Measurements from ENCODE around the gene MPPED1.

The MPPED1 gene

GRCh38 chr22:43411040-43411868 is 560 bp upstream of the MPPED1 start:
- no peak overlapping the region for H3K4me2 ChIP-seq (ENCODE audit: low read depth, low read length, poor library complexity, severe bottlenecking)
- H3K27me3 ChIP-seq (ENCODE audit: low read length) = no peaks in the 10 kb centered on the region
- no peak overlapping the region for H3K27ac ChIP-seq (ENCODE audit: low read depth, low read length)

GRCh38 chr22:43412808-43413795 is 1.3 kb downstream of the MPPED1 start:
- Histone ChIP-seq H3F3A (ENCODE audit: insufficient read depth) (no peaks in the 10 kb centered on the region), H3K4me2 (ENCODE audit: low read depth, low read length, poor library complexity, severe bottlenecking) (no peak overlapping the region), H3K27me3 (ENCODE audit: low read length) (no peaks in the 10 kb centered on the region), H3K9ac (ENCODE audit: low read length) (no peak overlapping the region), H3K79me2 (ENCODE audit: insufficient read depth, low read length) (no peaks in the 10 kb centered on the region), H3K36me3 (ENCODE audit: low read length) (no peaks in the 10 kb centered on the region), H3K27ac (ENCODE audit: low read depth, low read length) (no peak overlapping the region), H4K20me1 (ENCODE audit: low read depth, low read length) (no peaks in the 10 kb centered on the region), H3K9me2 (replicated peaks; ENCODE audit: insufficient read depth, low read length) (no peaks in the 10 kb centered on the region), H2AFZ (ENCODE audit: low read depth, low read length, severe bottlenecking) (no peak overlapping the region), H3K4me3 (ENCODE audit: insufficient read depth, low read length, poor library complexity, severe bottlenecking) (no peak overlapping the region), H3K9me3 (ENCODE audit: insufficient read depth, low read length) (no peaks in the 10 kb centered on the region)
- no peak for TF ChIP-seq EZH2phosphoT487 (conservative IDR thresholded peaks at IDR 0.05; ENCODE audit: low read length)
- no peak for TF ChIP-seq CTCF (IDR thresholded peaks at IDR 0.05; ENCODE audit: insufficient read depth, low read length, poor library complexity, severe bottlenecking)

More at GRCh38 chr22:43411040-43411868, 560 bp upstream of the MPPED1 start:
- no peaks in the 10 kb centered on the region for H3F3A ChIP-seq (ENCODE audit: insufficient read depth)
- H3K4me3 ChIP-seq (ENCODE audit: insufficient read depth, low read length, poor library complexity, severe bottlenecking) = no peak overlapping the region
- H3K9ac ChIP-seq (ENCODE audit: low read length) = no peak overlapping the region
- H3K36me3 ChIP-seq (ENCODE audit: low read length) = no peaks in the 10 kb centered on the region
- no peaks in the 10 kb centered on the region for H4K20me1 ChIP-seq (ENCODE audit: low read depth, low read length)
- no peaks in the 10 kb centered on the region for H3K9me3 ChIP-seq (ENCODE audit: insufficient read depth, low read length)
- H2AFZ ChIP-seq (ENCODE audit: low read depth, low read length, severe bottlenecking) = no peak overlapping the region
- TF ChIP-seq CTCF (IDR thresholded peaks at IDR 0.05; ENCODE audit: insufficient read depth, low read length, poor library complexity, severe bottlenecking) = no peak
- TF ChIP-seq EZH2phosphoT487 (conservative IDR thresholded peaks at IDR 0.05; ENCODE audit: low read length) = no peak
- no peaks in the 10 kb centered on the region for H3K79me2 ChIP-seq (ENCODE audit: insufficient read depth, low read length)
- no peaks in the 10 kb centered on the region for H3K9me2 ChIP-seq (replicated peaks; ENCODE audit: insufficient read depth, low read length)

- Histone ChIP-seq H3K27me3 (ENCODE audit: low read length) (no peaks in the 10 kb centered on the region), H3K9me3 (ENCODE audit: insufficient read depth, low read length) (no peaks in the 10 kb centered on the region), H3K79me2 (ENCODE audit: insufficient read depth, low read length) (no peaks in the 10 kb centered on the region), H2AFZ (ENCODE audit: low read depth, low read length, severe bottlenecking) (no peak overlapping the region), H3F3A (ENCODE audit: insufficient read depth) (no peaks in the 10 kb centered on the region), H3K9me2 (replicated peaks; ENCODE audit: insufficient read depth, low read length) (no peaks in the 10 kb centered on the region), H3K9ac (ENCODE audit: low read length) (no peak overlapping the region), H4K20me1 (ENCODE audit: low read depth, low read length) (no peaks in the 10 kb centered on the region), H3K36me3 (ENCODE audit: low read length) (no peaks in the 10 kb centered on the region), H3K27ac (ENCODE audit: low read depth, low read length) (no peak overlapping the region), H3K4me3 (ENCODE audit: insufficient read depth, low read length, poor library complexity, severe bottlenecking) (no peak overlapping the region), H3K4me2 (ENCODE audit: low read depth, low read length, poor library complexity, severe bottlenecking) (no peak overlapping the region)
- TF ChIP-seq CTCF (IDR thresholded peaks at IDR 0.05; ENCODE audit: insufficient read depth, low read length, poor library complexity, severe bottlenecking) (no peak), EZH2phosphoT487 (conservative IDR thresholded peaks at IDR 0.05; ENCODE audit: low read length) (no peak)
These were observed 2.0 kb downstream of the MPPED1 start for GRCh38 chr22:43413826-43414225.

Data from SU-DHL-6 (cell line).